Activated CD4-positive, alpha-beta T cell treated with anti-CD3 and anti-CD28 coated beads, Interleukin-10, Interleukin-2, amounts not matched to agents 100 ng/mL and 50 ng/mL, durations not matched to agents 16 hours and 8 hours (primary cell): ENCODE data around the gene IPMK.
"Not testable (repeated sequence)": the region's sequence is repeated elsewhere in the genome, so short reads cannot be mapped to it uniquely, and the experiment has no call there.

Experiments used
- DNase-seq: peaks from one replicate; pipeline ENCODE4 v3.0.0-alpha.2; 2020

IPMK gene

GRCh38 chr10:58266826-58267712, 625 bp downstream of the IPMK start:
- DNase-seq = peak; percentile 42

GRCh38 chr10:58266003-58266825, 1.5 kb downstream of the IPMK start:
- DNase-seq = peak; percentile 75

- DNase-seq = no peak
Observed at GRCh38 chr10:58265249-58265648, 2.4 kb downstream of the IPMK start.

- DNase-seq = no peak
Observed at GRCh38 chr10:58264780-58265179, 2.9 kb downstream of the IPMK start.

- DNase-seq = no peak
Observed at GRCh38 chr10:58262766-58263165, 4.9 kb downstream of the IPMK start.

- DNase-seq = no peak
Observed at GRCh38 chr10:58260334-58260733, 7.4 kb downstream of the IPMK start.

GRCh38 chr10:58258977-58259692, 8.6 kb downstream of the IPMK start:
- no peak for DNase-seq

GRCh38 chr10:58256013-58256780, 11.5 kb downstream of the IPMK start:
- DNase-seq = not testable (repeated sequence)

- no peak for DNase-seq
Observed at GRCh38 chr10:58254644-58255043, 13.1 kb downstream of the IPMK start.

- no peak for DNase-seq
Observed at GRCh38 chr10:58253184-58253583, 14.5 kb downstream of the IPMK start.

GRCh38 chr10:58244666-58245065, 23.0 kb downstream of the IPMK start:
- DNase-seq = not testable (repeated sequence)

GRCh38 chr10:58244242-58244641, 23.5 kb downstream of the IPMK start:
- DNase-seq = not testable (repeated sequence)

GRCh38 chr10:58243801-58244200, 23.9 kb downstream of the IPMK start:
- not testable (repeated sequence) for DNase-seq

- DNase-seq = no peak
Observed at GRCh38 chr10:58243269-58243668, 24.4 kb downstream of the IPMK start.

- no peak for DNase-seq
Observed at GRCh38 chr10:58241346-58241745, 26.3 kb downstream of the IPMK start.

GRCh38 chr10:58240531-58240930, 27.2 kb downstream of the IPMK start:
- no peak for DNase-seq

- DNase-seq = no peak
Observed at GRCh38 chr10:58239561-58240169, 28.0 kb downstream of the IPMK start.

GRCh38 chr10:58237014-58237834, 30.5 kb downstream of the IPMK start:
- DNase-seq = peak; percentile 2

GRCh38 chr10:58229856-58230255, 37.8 kb downstream of the IPMK start:
- DNase-seq = not testable (repeated sequence)

GRCh38 chr10:58225654-58226053, 42.0 kb downstream of the IPMK start:
- no peak for DNase-seq
